KMS-11 (cell line): Measurements from ENCODE around the gene ATP6V1F.

Experiments
- H2AFZ ChIP-seq: fragments of 200-600 bp; sonication (generic); 2 replicates; pipeline ENCODE4 v1.6.1; 2016; ENCODE audit warnings: antibody characterized with exemption, mixed run types, low read depth
- H3K27ac ChIP-seq: fragments of 200-600 bp; sonication (generic); 2 replicates; pipeline ENCODE4 v1.6.1; 2016; ENCODE audit warnings: mild to moderate bottlenecking, mixed run types
- H3K27me3 ChIP-seq: fragments of 200-600 bp; sonication (generic); 2 replicates; pipeline ENCODE4 v1.6.1; 2017; ENCODE audit warnings: mild to moderate bottlenecking, low read depth, mixed run types, moderate library complexity; ENCODE audit not compliant: insufficient read depth
- H3K36me3 ChIP-seq: fragments of 200-600 bp; sonication (generic); 2 replicates; pipeline ENCODE4 v1.6.1; 2017; ENCODE audit warnings: mild to moderate bottlenecking, mixed run types; ENCODE audit not compliant: insufficient read depth
- H3K4me1 ChIP-seq: fragments of 200-600 bp; sonication (generic); 2 replicates; pipeline ENCODE4 v1.6.1; 2016; ENCODE audit warnings: mild to moderate bottlenecking, low read depth, mixed run types; ENCODE audit not compliant: poor library complexity, severe bottlenecking
- H3K4me2 ChIP-seq: fragments of 200-600 bp; sonication (generic); 2 replicates; pipeline ENCODE4 v1.7.0; 2016; ENCODE audit warnings: mild to moderate bottlenecking, mixed run types
- H3K4me3 ChIP-seq: fragments of 200-600 bp; sonication (generic); IDR thresholded peaks from 2 replicates; pipeline ENCODE4 v1.6.1; 2017; ENCODE audit warnings: low read depth, low read length, mixed read lengths; ENCODE audit not compliant: insufficient read depth
- H3K79me2 ChIP-seq: fragments of 200-600 bp; sonication (generic); 2 replicates; pipeline ENCODE4 v1.6.1; 2016; ENCODE audit warnings: low read depth, mixed run types; ENCODE audit not compliant: insufficient read depth
- H3K9ac ChIP-seq: fragments of 200-600 bp; sonication (generic); 2 replicates; pipeline ENCODE4 v1.6.1; 2016; ENCODE audit warnings: mild to moderate bottlenecking, mixed run types
- H4K20me1 ChIP-seq: fragments of 200-600 bp; sonication (generic); 2 replicates; pipeline ENCODE4 v1.6.1; 2016; ENCODE audit warnings: mild to moderate bottlenecking, mixed run types; ENCODE audit not compliant: insufficient read depth
- CTCF ChIP-seq: fragments of 200-600 bp; sonication (generic); conservative IDR thresholded peaks from 2 replicates; pipeline ENCODE4 v1.6.1; 2017; ENCODE audit warnings: low read depth, mild to moderate bottlenecking, antibody characterized with exemption, low read length, moderate library complexity, mixed read lengths

The ATP6V1F gene

GRCh38 chr7:128904381-128905197, 41.9 kb downstream of the ATP6V1F start:
- Histone ChIP-seq H3K9ac (no peak overlapping the region), H4K20me1 (no peaks in the 10 kb centered on the region), H3K79me2 (no peaks in the 10 kb centered on the region), H3K4me1 (peaks cover 8% of the 10 kb centered on the region), H3K4me3 (no peak overlapping the region), H3K27me3 (peaks cover 8% of the 10 kb centered on the region; the same call in 1 of the 2 replicates), H3K36me3 (no peaks in the 10 kb centered on the region), H3K4me2 (no peak overlapping the region), H2AFZ (peak overlapping the region; percentile 81), H3K27ac (no peak overlapping the region)
- TF ChIP-seq CTCF, result peak; percentile 96

GRCh38 chr7:128906001-128906765, 43.5 kb downstream of the ATP6V1F start:
- no peak overlapping the region for H3K4me2 ChIP-seq
- TF ChIP-seq CTCF, result no peak
- H4K20me1 ChIP-seq, result no peaks in the 10 kb centered on the region
- no peak overlapping the region for H3K27ac ChIP-seq
- no peaks in the 10 kb centered on the region for H3K79me2 ChIP-seq
- H3K4me1 ChIP-seq, result peaks cover 8% of the 10 kb centered on the region
- no peak overlapping the region for H3K4me3 ChIP-seq
- H3K27me3 ChIP-seq, result peaks cover 14% of the 10 kb centered on the region; the same call in 1 of the 2 replicates
- no peak overlapping the region for H3K9ac ChIP-seq
- H3K36me3 ChIP-seq, result no peaks in the 10 kb centered on the region
- no peak overlapping the region for H2AFZ ChIP-seq

- no peak for TF ChIP-seq CTCF
- Histone ChIP-seq H3K27ac (no peak overlapping the region), H3K9ac (no peak overlapping the region), H4K20me1 (no peaks in the 10 kb centered on the region), H2AFZ (no peak overlapping the region), H3K79me2 (no peaks in the 10 kb centered on the region), H3K36me3 (no peaks in the 10 kb centered on the region), H3K27me3 (peaks cover 18% of the 10 kb centered on the region; the same call in 1 of the 2 replicates), H3K4me1 (peaks cover 8% of the 10 kb centered on the region), H3K4me3 (no peak overlapping the region), H3K4me2 (no peak overlapping the region)
Observed at GRCh38 chr7:128906766-128907559, 44.3 kb downstream of the ATP6V1F start.

GRCh38 chr7:128908750-128909624, 46.3 kb downstream of the ATP6V1F start:
- Histone ChIP-seq H3K27ac (no peak overlapping the region), H3K27me3 (peaks cover 19% of the 10 kb centered on the region; the same call in 1 of the 2 replicates), H4K20me1 (no peaks in the 10 kb centered on the region), H3K4me3 (no peak overlapping the region), H3K4me1 (peaks cover 8% of the 10 kb centered on the region), H2AFZ (no peak overlapping the region), H3K36me3 (no peaks in the 10 kb centered on the region), H3K9ac (no peak overlapping the region), H3K4me2 (no peak overlapping the region), H3K79me2 (no peaks in the 10 kb centered on the region)
- no peak for TF ChIP-seq CTCF
